ENCODE measurements around the gene TXLNG. TPM values are rescaled to one million over a fixed set of nuclear protein-coding genes. Genes with fewer than 3 reads are reported as not detected.
A peak's percentile ranks its signal among the peaks of the same experiment; 100 is the strongest.

TXLNG gene
- total and polyA plus RNA-seq, 2 experiments from 2014 or later, result 4.1 to 6.4 TPM

GRCh38 chrX:16869393-16870094 lies 83.3 kb downstream of the TXLNG start:
- Histone ChIP-seq H3K79me2 (ENCODE audit: insufficient read depth) (peaks cover 50% of the 10 kb centered on the region), H3K36me3 (ENCODE audit: low read depth) (no peaks in the 10 kb centered on the region), H2AFZ (peak overlapping the region; percentile 71; the same call in 1 of the 2 replicates), H4K20me1 (ENCODE audit: insufficient read depth) (no peaks in the 10 kb centered on the region; the same call in 1 of the 2 replicates), H3K4me2 (ENCODE audit: unreplicated experiment) (peak overlapping the region; percentile 76), H3F3A (ENCODE audit: insufficient read depth) (no peaks in the 10 kb centered on the region), H3K9ac (peak overlapping the region; percentile 98), H3K9me2 (ENCODE audit: insufficient read depth) (no peaks in the 10 kb centered on the region), H3K4me3 (peak overlapping the region; percentile 87), H3K27ac (peak overlapping the region; percentile 98), H3K4me1 (ENCODE audit: insufficient read depth) (peaks cover 8% of the 10 kb centered on the region), H3K9me3 (ENCODE audit: low read depth) (no peaks in the 10 kb centered on the region), H3K27me3 (replicated peaks; ENCODE audit: insufficient read depth) (no peaks in the 10 kb centered on the region)
- in situ Hi-C loops (cut with MboI), result no loop called here
- peak; percentile 58 for DNase-seq
- 0 to 2% methylated on average over 11 to 21 of the region's 92 CpGs for WGBS, 2 experiments (ENCODE audit: low coverage in 1 of 2, low lambda C conversion rate in 2 of 2, missing lambda C conversion rate in 2 of 2)
- TF ChIP-seq EZH2phosphoT487 (IDR thresholded peaks at IDR 0.05; ENCODE audit: insufficient read depth, low read depth) (no peak), EZH2 (IDR thresholded peaks at IDR 0.05; ENCODE audit: insufficient read depth, poor library complexity, severe bottlenecking) (no peak)

- peak; percentile 91 for DNase-seq
- Histone ChIP-seq H3F3A (ENCODE audit: insufficient read depth) (no peaks in the 10 kb centered on the region), H3K4me3 (peak within 1 kb of the TSS; percentile 87), H3K9ac (peak within 1 kb of the TSS; percentile 98), H3K9me2 (ENCODE audit: insufficient read depth) (no peaks in the 10 kb centered on the region), H4K20me1 (ENCODE audit: insufficient read depth) (no peaks in the 10 kb centered on the region; the same call in 1 of the 2 replicates), H3K9me3 (ENCODE audit: low read depth) (no peaks in the 10 kb centered on the region), H3K79me2 (ENCODE audit: insufficient read depth) (peaks cover 42% of the 10 kb centered on the region), H3K36me3 (ENCODE audit: low read depth) (no peaks in the 10 kb centered on the region), H2AFZ (peak within 1 kb of the TSS; percentile 98), H3K27me3 (replicated peaks; ENCODE audit: insufficient read depth) (no peaks in the 10 kb centered on the region), H3K4me2 (ENCODE audit: unreplicated experiment) (peak within 1 kb of the TSS; percentile 84), H3K4me1 (ENCODE audit: insufficient read depth) (peaks cover 8% of the 10 kb centered on the region), H3K27ac (peak within 1 kb of the TSS; percentile 98)
- no peak for TF ChIP-seq EZH2 (IDR thresholded peaks at IDR 0.05; ENCODE audit: insufficient read depth, poor library complexity, severe bottlenecking)
- TF ChIP-seq EZH2phosphoT487 (IDR thresholded peaks at IDR 0.05; ENCODE audit: insufficient read depth, low read depth), result no peak
- in situ Hi-C loops (cut with MboI), result no loop called here
- 0 to 2% methylated on average over 4 to 36 of the region's 84 CpGs for WGBS, 2 experiments (ENCODE audit: low coverage in 1 of 2, low lambda C conversion rate in 2 of 2, missing lambda C conversion rate in 2 of 2)
Observed at GRCh38 chrX:16870095-16870861, 84.0 kb downstream of the TXLNG start, which contains the start of gene RBBP7. TSS of gene RBBP7 (minus strand) at chrX:16870362. CDS start at chrX:16870053, 309 bp downstream.

- in situ Hi-C loops (cut with MboI), result no loop called here
- Histone ChIP-seq H3K9me2 (ENCODE audit: insufficient read depth) (no peaks in the 10 kb centered on the region), H3K9ac (peak overlapping the region; percentile 95), H3F3A (ENCODE audit: insufficient read depth) (no peaks in the 10 kb centered on the region), H3K4me2 (ENCODE audit: unreplicated experiment) (peak overlapping the region; percentile 84), H3K27ac (peak overlapping the region; percentile 94), H3K27me3 (replicated peaks; ENCODE audit: insufficient read depth) (no peaks in the 10 kb centered on the region), H3K36me3 (ENCODE audit: low read depth) (no peaks in the 10 kb centered on the region), H2AFZ (peak overlapping the region; percentile 98), H4K20me1 (ENCODE audit: insufficient read depth) (no peaks in the 10 kb centered on the region; the same call in 1 of the 2 replicates), H3K9me3 (ENCODE audit: low read depth) (no peaks in the 10 kb centered on the region), H3K4me3 (peak overlapping the region; percentile 74), H3K4me1 (ENCODE audit: insufficient read depth) (peaks cover 8% of the 10 kb centered on the region), H3K79me2 (ENCODE audit: insufficient read depth) (peaks cover 34% of the 10 kb centered on the region)
- DNase-seq, result peak; percentile 31
- TF ChIP-seq EZH2 (IDR thresholded peaks at IDR 0.05; ENCODE audit: insufficient read depth, poor library complexity, severe bottlenecking) (no peak), EZH2phosphoT487 (IDR thresholded peaks at IDR 0.05; ENCODE audit: insufficient read depth, low read depth) (no peak)
- 5 to 8% methylated on average over 22 to 41 of the region's 41 CpGs for WGBS, 2 experiments (ENCODE audit: low coverage in 1 of 2, low lambda C conversion rate in 2 of 2, missing lambda C conversion rate in 2 of 2)
Observed at GRCh38 chrX:16870862-16871815, 84.9 kb downstream of the TXLNG start.
